ENCODE results near the gene GCFC2. TPM values are rescaled to one million over a fixed set of nuclear protein-coding genes. Genes with fewer than 3 reads are reported as not detected.

The GCFC2 gene
- total RNA-seq (2021; ENCODE audit: unreplicated experiment) (20.1 TPM), Bru-seq, nascent RNA (percentile 79 among the genes with signal in this experiment), BruChase-seq, experiment 1, labeled RNA remaining after a 6-hour chase (percentile 71 among the genes with signal in this experiment), BruChase-seq, experiment 2, labeled RNA remaining after a 2-hour chase (percentile 80 among the genes with signal in this experiment)
- 6.1 and 6.6 TPM in 2 replicates for polyA plus RNA-seq (2012)
- long read RNA-seq, full-length matches to known transcripts: 21 of 49 reads
- long read RNA-seq, partial matches to known transcripts: 7 of 49 reads
- long read RNA-seq, other reads (novel, unspliced or antisense): 21 of 49 reads

DNA sequence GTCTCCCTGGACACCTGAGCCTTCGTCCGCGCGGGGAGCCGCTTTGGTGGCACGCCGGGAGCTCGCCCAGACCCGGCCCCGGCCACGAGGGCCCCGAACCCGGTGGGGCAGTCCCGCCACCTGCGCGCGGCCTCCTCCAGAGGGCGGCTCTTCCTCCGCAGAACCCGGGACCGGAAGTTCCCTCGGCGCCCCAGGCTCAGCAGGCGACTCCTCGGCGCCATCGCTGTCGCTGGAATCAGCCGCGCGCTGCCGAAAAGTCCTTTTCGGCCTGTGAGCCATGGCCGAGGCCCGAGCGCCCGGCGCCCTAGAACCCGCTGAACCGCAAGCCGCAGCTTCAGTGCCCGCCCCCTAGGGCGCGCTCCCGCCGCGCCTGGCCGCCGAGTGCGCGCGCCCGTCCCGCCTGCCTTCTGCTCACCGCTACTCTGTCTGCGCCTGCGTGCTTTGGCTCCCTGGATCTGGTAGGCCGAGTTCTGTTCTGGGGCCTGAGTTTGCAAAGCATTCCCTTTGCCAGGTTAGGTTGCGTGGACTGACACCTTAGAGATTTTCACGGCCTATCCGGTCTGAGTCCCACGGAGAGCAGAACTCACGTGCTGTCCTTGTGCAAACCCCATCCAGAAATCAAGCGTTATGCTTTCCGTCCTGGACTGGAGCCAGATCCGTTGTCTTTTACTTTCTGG is at the start of gene GCFC2:
GCFC2 (minus strand) TSS at position 339 of the 677 bp plus-strand sequence; CDS start at position 279, 60 bp downstream.
- Histone ChIP-seq H3K4me2 (ENCODE audit: low read length) (peak within 1 kb of the TSS; percentile 81), H3K4me1 (ENCODE audit: control insufficient read depth in 1 of 2, insufficient read depth in 2 of 2, low read length in 2 of 2) (peaks cover 4 to 21% of the 10 kb centered on the region in 2 experiments; a peak in 3 of 4 replicates), H3K27ac (ENCODE audit: low read depth, low read length) (peak within 1 kb of the TSS; percentile 94), H4K20me1 (ENCODE audit: insufficient read depth) (no peaks in the 10 kb centered on the region), H3K27me3 (ENCODE audit: insufficient read depth, low read length) (no peaks in the 10 kb centered on the region), H3K36me3 (ENCODE audit: control insufficient read depth in 1 of 2, insufficient read depth in 2 of 2, low read length in 2 of 2) (peaks cover 0 to 4% of the 10 kb centered on the region in 2 experiments; a peak in 1 of 4 replicates), H2AFZ (ENCODE audit: low read depth, low read length, poor library complexity, severe bottlenecking) (peak within 1 kb of the TSS; percentile 83), H3K9me2 (ENCODE audit: insufficient read depth) (no peaks in the 10 kb centered on the region), H3K4me3 (replicated peaks in 1 of 2; ENCODE audit: low read depth in 1 of 2, low read length in 2 of 2) (peak within 1 kb of the TSS; percentile 49 to 64), H3K9ac (ENCODE audit: low read length) (peak within 1 kb of the TSS; percentile 74), H3K79me2 (ENCODE audit: insufficient read depth, low read length) (peaks cover 33% of the 10 kb centered on the region), H3K9me3 (ENCODE audit: control insufficient read depth in 1 of 2, insufficient read depth in 1 of 2, low read depth in 1 of 2, low read length in 2 of 2) (no peaks in the 10 kb centered on the region)
- CTCF ChIA-PET: interaction anchor here (0.8 to 1.9 kb wide), 3 partner anchors 34 to 83 kb away, joined by 3 to 5 read pairs (median 5); no protein-coding TSS in a partner anchor
- ATAC-seq (peak; percentile 92), DNase-seq (ENCODE audit: low read depth, low spot score) (peak; percentile 73)
- no TSS peak for BruUV-seq (replicated peaks)
- RAD21 ChIA-PET (ENCODE audit: low non-redundant PET in 1 of 2, low total read pairs in 2 of 2, uncharacterized antibody in 2 of 2, unreplicated experiment in 2 of 2): no interaction called here
- intact Hi-C loops (cut with micrococcal nuclease): loop anchor here (2.0 kb wide), 1 partner anchor 64 kb away; the partner anchor contains the start of gene MRPL19
- POLR2A ChIA-PET: no interaction called here
- TF ChIP-seq JUND (IDR thresholded peaks at IDR 0.05) (no peak), EGR1 (IDR thresholded peaks at IDR 0.05; ENCODE audit: low read depth) (no peak), POLR2AphosphoS5 (IDR thresholded peaks at IDR 0.05; ENCODE audit: low read depth, low read length) (peak; percentile 78), ELF1 (IDR thresholded peaks at IDR 0.05; ENCODE audit: borderline replicate concordance, low read depth) (peak; percentile 36; the same call in 1 of the 2 replicates), POLR2A (IDR thresholded peaks at IDR 0.05; ENCODE audit: borderline replicate concordance, extremely low read depth, insufficient read depth, insufficient read length) (peak; percentile 91), SRF (IDR thresholded peaks at IDR 0.05; ENCODE audit: low read depth) (no peak), EZH2 (IDR thresholded peaks at IDR 0.05) (no peak), SP1 (IDR thresholded peaks at IDR 0.05; ENCODE audit: low read depth) (no peak), CBX3 (IDR thresholded peaks at IDR 0.05; ENCODE audit: low read depth) (peak; percentile 76; the same call in 1 of the 2 replicates), TCF7L2 (IDR thresholded peaks at IDR 0.05; ENCODE audit: borderline replicate concordance, extremely low read depth, insufficient read depth, insufficient read length) (no peak), SIN3A (IDR thresholded peaks at IDR 0.05; ENCODE audit: low read depth) (peak; percentile 63), FOSL1 (IDR thresholded peaks at IDR 0.05; ENCODE audit: low read depth) (no peak), ZFX (IDR thresholded peaks at IDR 0.05) (peak; percentile 98), YY1 (IDR thresholded peaks at IDR 0.05; ENCODE audit: extremely low read depth, insufficient replicate concordance, low read depth, low read length) (peak; percentile 50), RAD21 (IDR thresholded peaks at IDR 0.05; ENCODE audit: low read depth) (no peak)
- TF ChIP-seq, protein P1, sequence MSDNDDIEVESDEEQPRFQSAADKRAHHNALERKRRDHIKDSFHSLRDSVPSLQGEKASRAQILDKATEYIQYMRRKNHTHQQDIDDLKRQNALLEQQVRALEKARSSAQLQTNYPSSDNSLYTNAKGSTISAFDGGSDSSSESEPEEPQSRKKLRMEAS (IDR thresholded peaks at IDR 0.05): peak; percentile 95
- TF ChIP-seq, protein P2, sequence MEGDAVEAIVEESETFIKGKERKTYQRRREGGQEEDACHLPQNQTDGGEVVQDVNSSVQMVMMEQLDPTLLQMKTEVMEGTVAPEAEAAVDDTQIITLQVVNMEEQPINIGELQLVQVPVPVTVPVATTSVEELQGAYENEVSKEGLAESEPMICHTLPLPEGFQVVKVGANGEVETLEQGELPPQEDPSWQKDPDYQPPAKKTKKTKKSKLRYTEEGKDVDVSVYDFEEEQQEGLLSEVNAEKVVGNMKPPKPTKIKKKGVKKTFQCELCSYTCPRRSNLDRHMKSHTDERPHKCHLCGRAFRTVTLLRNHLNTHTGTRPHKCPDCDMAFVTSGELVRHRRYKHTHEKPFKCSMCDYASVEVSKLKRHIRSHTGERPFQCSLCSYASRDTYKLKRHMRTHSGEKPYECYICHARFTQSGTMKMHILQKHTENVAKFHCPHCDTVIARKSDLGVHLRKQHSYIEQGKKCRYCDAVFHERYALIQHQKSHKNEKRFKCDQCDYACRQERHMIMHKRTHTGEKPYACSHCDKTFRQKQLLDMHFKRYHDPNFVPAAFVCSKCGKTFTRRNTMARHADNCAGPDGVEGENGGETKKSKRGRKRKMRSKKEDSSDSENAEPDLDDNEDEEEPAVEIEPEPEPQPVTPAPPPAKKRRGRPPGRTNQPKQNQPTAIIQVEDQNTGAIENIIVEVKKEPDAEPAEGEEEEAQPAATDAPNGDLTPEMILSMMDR (IDR thresholded peaks at IDR 0.05 in 2 of 3, conservative IDR thresholded peaks at IDR 0.05 in 1 of 3; ENCODE audit: borderline replicate concordance in 1 of 3, insufficient read depth in 1 of 3, low read depth in 2 of 3, low read length in 2 of 3): peak in 2 of 3 experiments; percentile 25 to 30; a peak in 3 of 6 replicates
- TF ChIP-seq, protein P3, sequence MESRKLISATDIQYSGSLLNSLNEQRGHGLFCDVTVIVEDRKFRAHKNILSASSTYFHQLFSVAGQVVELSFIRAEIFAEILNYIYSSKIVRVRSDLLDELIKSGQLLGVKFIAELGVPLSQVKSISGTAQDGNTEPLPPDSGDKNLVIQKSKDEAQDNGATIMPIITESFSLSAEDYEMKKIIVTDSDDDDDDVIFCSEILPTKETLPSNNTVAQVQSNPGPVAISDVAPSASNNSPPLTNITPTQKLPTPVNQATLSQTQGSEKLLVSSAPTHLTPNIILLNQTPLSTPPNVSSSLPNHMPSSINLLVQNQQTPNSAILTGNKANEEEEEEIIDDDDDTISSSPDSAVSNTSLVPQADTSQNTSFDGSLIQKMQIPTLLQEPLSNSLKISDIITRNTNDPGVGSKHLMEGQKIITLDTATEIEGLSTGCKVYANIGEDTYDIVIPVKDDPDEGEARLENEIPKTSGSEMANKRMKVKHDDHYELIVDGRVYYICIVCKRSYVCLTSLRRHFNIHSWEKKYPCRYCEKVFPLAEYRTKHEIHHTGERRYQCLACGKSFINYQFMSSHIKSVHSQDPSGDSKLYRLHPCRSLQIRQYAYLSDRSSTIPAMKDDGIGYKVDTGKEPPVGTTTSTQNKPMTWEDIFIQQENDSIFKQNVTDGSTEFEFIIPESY (IDR thresholded peaks at IDR 0.05; ENCODE audit: extremely low read depth, insufficient replicate concordance, low read length): no peak

Data from HCT116 (cell line).